HG03095 (cell line): Measurements from ENCODE around the gene GSG1L.
"Not testable (repeated sequence)": the region's sequence is repeated elsewhere in the genome, so short reads cannot be mapped to it uniquely, and the experiment has no call there.

Source experiments
- ATAC-seq: cut with Tn5 transposase; IDR thresholded peaks from one replicate; pipeline ENCODE4 v1.9.1; 2021; ENCODE audit warnings: moderate library complexity; ENCODE audit not compliant: unreplicated experiment

GSG1L gene

DNA sequence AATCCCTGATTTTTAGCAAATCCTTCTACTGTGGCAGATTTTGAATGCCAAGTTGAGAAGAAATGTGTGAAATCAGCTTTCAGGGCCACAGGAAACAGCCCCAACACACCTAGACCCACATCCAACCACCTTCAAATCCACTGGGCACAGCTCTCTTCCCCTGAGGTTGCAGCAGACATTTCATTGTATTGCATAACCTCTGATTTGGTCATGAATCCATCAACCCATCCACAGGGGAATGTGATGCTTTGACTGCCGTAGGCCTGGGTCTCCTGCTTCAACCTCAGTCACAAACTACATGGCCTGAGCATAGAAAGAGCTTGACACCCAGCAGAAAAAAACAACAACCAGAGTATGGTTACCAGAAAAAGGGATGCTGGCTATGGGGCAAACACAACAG, 145.6 kb downstream of the GSG1L start:
- ATAC-seq = no peak

DNA sequence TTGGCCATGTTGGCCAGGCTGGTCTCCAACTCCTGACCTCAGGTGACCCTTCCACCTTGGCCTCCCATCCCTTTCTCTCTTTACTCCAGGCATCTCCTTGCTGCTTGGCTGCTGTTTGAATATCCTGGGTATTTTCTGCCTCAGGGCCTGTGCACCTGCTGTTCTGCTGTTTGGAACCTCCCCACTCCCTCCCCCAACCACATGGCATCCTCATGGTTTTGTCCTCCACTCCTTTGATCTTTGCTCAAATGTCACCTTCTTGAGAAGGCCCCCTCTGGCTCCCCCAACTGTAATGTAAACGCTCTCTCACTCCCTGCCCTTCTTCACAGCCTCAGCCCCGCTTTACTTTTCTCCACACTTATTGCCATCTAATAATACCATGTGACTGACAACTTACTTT, 152.0 kb downstream of the GSG1L start:
- no peak for ATAC-seq

GRCh38 chr16:27907457-27907972, 156.0 kb downstream of the GSG1L start:
- no peak for ATAC-seq

DNA sequence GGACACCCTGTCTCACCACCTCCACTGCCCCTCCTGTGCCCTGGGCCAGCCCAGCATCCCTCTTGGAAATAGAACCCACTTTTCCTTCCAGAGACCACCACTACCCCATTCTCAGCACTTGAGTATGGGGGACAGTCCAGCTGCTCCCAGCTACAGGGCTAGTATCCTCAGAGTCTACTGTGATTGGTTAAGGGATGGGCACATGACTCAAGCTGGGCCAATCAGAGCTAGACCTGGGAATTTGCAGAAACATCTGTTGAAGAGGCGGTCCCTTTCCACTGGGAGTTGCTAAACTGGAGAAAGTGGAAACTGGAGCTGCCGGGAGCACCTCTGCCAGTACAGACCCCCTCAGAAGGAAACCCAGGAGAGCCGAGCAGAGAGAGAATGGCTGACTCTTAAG, 156.6 kb downstream of the GSG1L start:
- ATAC-seq = no peak

- ATAC-seq = no peak
These were observed 160.4 kb downstream of the GSG1L start for GRCh38 chr16:27903046-27903655.

DNA sequence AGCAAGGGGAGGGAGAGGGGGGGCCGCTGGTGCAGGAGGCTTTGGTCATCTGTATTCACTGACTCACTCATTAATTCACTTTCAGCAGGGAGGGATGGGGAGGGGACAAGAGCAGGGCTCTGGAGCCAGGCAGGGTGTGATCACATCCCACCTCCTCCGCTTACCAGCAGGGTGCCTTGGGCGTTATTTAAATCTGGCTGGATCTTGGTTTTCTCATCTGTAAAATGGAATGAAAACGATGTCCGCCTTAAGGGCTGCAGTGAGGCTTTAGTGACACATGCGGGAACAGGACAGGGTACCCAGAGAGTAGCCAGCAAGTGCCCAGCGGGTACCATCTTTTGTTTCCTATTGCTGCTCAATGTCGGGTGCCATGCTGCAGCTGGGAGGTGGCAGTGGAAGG, 161.0 kb downstream of the GSG1L start:
- no peak for ATAC-seq

- no peak for ATAC-seq
These were observed 161.6 kb downstream of the GSG1L start for GRCh38 chr16:27901956-27902355.

- ATAC-seq = no peak
These were observed 163.8 kb downstream of the GSG1L start for GRCh38 chr16:27899736-27900135.

DNA sequence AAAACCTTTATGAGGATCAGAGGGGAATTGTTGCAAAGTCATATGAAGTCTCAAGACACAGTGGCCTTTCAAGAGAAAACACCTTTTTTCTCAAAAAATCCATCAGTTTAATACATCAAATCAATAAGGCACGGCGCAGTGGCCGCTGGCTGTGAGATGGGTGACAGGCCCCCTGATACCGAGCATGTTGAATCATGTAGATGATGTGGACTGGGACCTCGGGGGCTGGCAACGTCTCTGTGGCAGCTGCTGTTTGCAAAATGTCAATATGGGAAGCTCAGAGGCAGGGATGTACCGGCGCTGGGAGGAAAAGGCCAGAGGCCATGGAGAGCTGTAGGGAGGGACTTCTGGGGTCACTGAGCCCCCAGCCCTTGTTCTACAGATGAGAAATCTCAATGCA, 169.1 kb downstream of the GSG1L start:
- no peak for ATAC-seq

DNA sequence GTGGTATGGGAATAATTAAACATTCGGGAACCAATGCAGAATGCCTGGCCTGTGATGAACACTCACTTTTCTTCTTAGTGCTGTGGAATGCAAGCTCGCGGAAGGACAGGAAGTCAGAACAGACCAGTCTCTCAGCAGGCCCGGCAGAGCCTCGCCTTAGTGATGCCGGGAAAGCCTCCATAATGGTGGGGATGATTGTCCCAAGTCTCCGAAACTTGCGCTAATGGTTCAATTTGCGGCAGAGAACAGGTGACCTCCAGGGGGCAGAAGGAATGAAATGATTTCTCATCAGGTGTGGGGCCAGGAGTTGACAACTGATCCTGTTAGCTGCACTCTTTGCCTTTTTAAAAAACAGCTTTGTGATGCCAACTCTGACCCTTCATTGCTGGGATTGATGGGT, 170.6 kb downstream of the GSG1L start:
- no peak for ATAC-seq

GRCh38 chr16:27890866-27891265, 172.6 kb downstream of the GSG1L start:
- no peak for ATAC-seq

- ATAC-seq = no peak
These were observed 173.5 kb downstream of the GSG1L start for GRCh38 chr16:27890006-27890405.

DNA sequence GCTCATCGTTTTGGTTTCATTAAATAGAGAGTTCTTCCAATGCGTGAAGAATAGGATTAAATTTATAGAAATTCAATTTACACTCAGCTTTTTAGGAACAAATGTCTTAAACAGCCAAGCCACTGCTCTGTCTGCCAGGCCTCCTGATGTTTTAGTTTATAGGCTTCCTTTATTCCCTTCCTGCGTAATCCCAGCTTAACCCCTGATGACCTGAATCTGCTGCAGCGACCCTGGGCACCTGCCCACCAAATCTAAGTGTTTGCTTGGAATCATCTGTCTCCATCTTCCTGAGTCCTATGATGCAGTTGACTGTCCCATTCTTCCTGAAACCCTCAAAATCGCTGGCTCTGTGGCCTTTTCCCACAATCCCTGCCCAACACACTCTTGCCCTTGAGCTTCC, 179.9 kb downstream of the GSG1L start:
- no peak for ATAC-seq

- ATAC-seq = no peak
These were observed 183.2 kb downstream of the GSG1L start for GRCh38 chr16:27880287-27880686.

GRCh38 chr16:27879601-27880247, 183.8 kb downstream of the GSG1L start:
- ATAC-seq = no peak

GRCh38 chr16:27872627-27873026, 190.9 kb downstream of the GSG1L start:
- ATAC-seq = not testable (repeated sequence)

- no peak for ATAC-seq
These were observed 193.3 kb downstream of the GSG1L start for GRCh38 chr16:27870116-27870798.

GRCh38 chr16:27869411-27869810, 194.1 kb downstream of the GSG1L start:
- no peak for ATAC-seq

DNA sequence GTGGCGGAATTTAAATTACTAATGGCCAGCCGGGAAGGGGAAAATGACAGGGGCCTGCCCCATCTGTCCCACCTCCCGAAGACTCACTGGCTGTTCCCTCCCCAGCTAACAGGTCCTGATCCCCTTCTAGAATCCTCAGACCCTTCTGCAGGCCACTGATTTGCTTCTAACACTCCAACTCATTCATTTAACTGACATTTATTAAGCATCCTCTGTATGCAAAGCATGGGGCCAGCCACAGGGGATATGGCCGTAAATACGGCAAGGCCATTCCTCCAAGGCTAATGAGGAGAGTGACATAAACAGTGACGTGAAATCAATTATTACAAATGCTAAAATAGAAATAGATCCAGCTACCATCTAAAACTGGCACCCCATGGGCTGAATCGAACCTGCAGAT, 195.3 kb downstream of the GSG1L start:
- ATAC-seq = no peak

DNA sequence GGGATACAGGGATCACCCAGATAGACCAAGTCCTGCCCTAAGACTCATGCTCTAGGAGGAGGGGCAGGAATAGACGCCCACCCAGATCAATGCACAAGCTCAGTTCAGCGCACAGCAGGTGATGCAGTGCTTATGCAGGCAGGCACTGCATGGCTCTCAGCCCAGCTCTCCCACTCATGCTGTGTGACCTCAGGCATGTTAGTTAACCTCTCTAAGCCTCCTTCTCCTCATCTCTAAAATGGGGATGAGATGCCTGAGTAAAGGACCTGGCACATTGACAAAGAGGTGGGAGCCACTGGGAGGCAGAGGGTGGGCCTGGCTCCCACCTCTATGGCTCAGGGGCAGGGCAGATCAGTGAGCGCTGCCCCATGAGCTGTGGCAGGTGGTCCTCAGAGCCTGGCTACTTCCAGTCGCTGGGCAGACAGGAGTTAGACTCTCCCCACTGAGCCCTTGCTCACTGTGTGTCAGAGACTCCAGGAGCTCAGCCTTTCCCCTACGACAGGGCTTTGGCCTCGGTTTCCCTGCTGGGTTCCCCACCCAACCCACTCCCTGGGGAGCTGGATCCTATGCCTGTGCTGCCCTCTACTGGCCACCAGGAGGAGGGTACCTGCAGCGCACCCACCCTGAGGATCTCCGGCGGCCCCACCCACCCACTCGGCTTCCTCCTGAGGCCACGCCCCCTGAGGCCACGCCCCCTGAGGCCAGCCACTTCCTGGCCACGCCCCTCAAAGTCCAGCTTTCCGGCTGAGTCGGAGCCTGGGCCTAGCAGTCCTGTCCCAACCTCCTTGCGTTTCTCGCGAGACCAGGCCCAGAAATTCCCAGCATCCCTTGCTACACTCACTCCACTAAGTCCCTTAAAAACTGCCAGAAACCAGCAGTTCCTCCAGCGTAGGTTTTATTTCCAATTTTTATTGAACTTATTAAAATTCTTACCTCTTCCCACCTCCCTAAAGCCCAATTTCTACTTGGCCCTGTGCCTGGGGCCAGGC, 196.1 kb downstream of the GSG1L start:
- no peak for ATAC-seq

GRCh38 chr16:27863377-27863776, 200.1 kb downstream of the GSG1L start:
- no peak for ATAC-seq
